ENCODE results near the gene SRC. TPM values are rescaled to one million over a fixed set of nuclear protein-coding genes. Genes with fewer than 3 reads are reported as not detected.
"Not testable (repeated sequence)": the region's sequence is repeated elsewhere in the genome, so short reads cannot be mapped to it uniquely, and the experiment has no call there.

The SRC gene
- polyA plus RNA-seq, 1 donor (not counting 4 experiments of a cell fraction or from before 2014, with no cell fraction given): 22.8 TPM

DNA sequence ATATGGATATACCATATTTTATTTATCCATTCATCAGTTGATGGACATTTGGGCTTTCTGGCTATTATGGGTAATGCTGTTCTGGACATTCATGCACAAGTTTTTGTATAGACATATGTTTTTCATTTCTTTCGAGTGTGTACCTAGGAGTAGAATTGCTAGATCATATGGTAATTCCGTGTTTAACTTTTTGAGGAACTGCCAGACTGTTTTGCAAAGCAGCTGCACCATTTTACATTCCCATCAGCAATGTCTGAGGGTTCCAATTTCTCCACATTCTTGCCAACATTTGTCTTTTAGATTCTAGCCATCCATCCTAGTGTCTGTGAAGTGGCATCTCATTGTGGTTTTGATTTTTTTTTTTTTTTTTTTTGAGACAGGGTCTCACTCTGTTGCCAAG lies 20.8 kb downstream of the SRC start:
- Histone ChIP-seq H3K27me3 (ENCODE audit: control insufficient read depth, extremely low read depth, insufficient read depth, low read length) (no peaks in the 10 kb centered on the region), H3K27ac (ENCODE audit: control insufficient read depth, insufficient read depth, low read length) (no peak overlapping the region), H3K4me1 (ENCODE audit: control insufficient read depth, extremely low read depth, insufficient read depth, low read length) (no peaks in the 10 kb centered on the region), H3K9me1 (ENCODE audit: control insufficient read depth, extremely low read depth, insufficient read depth, low read length) (no peaks in the 10 kb centered on the region), H3K9ac (ENCODE audit: control insufficient read depth, extremely low read depth, insufficient read depth, low read length) (no peak overlapping the region), H2AFZ (ENCODE audit: control insufficient read depth, low read length) (no peak overlapping the region), H3K4me2 (ENCODE audit: control insufficient read depth, extremely low read depth, insufficient read depth, low read depth, low read length) (no peak overlapping the region), H4K20me1 (ENCODE audit: control insufficient read depth, extremely low read depth, insufficient read depth, low read length) (no peaks in the 10 kb centered on the region), H3K79me2 (ENCODE audit: control insufficient read depth, insufficient read depth, low read length) (peaks cover 53% of the 10 kb centered on the region), H3K4me3 (ENCODE audit: control insufficient read depth in 2 of 3, extremely low read depth in 1 of 3, insufficient read depth in 2 of 3, low read depth in 1 of 3, low read length in 3 of 3) (no peak overlapping the region), H3K36me3 (ENCODE audit: control insufficient read depth in 2 of 2, extremely low read depth in 1 of 2, insufficient read depth in 2 of 2, low read length in 2 of 2) (peaks cover 8 to 14% of the 10 kb centered on the region in 2 experiments), H3K9me3 (ENCODE audit: control insufficient read depth, low read depth, low read length) (no peaks in the 10 kb centered on the region)
- DNase-seq (ENCODE audit: low read depth, low spot score) (no peak), FAIRE-seq (no peak)
- TF ChIP-seq, protein P1, sequence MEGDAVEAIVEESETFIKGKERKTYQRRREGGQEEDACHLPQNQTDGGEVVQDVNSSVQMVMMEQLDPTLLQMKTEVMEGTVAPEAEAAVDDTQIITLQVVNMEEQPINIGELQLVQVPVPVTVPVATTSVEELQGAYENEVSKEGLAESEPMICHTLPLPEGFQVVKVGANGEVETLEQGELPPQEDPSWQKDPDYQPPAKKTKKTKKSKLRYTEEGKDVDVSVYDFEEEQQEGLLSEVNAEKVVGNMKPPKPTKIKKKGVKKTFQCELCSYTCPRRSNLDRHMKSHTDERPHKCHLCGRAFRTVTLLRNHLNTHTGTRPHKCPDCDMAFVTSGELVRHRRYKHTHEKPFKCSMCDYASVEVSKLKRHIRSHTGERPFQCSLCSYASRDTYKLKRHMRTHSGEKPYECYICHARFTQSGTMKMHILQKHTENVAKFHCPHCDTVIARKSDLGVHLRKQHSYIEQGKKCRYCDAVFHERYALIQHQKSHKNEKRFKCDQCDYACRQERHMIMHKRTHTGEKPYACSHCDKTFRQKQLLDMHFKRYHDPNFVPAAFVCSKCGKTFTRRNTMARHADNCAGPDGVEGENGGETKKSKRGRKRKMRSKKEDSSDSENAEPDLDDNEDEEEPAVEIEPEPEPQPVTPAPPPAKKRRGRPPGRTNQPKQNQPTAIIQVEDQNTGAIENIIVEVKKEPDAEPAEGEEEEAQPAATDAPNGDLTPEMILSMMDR (optimal IDR thresholded peaks at IDR 0.05 in 1 of 3, IDR thresholded peaks at IDR 0.05 in 1 of 3, conservative IDR thresholded peaks at IDR 0.05 in 1 of 3; ENCODE audit: extremely low read depth in 1 of 3, insufficient read depth in 2 of 3, low read length in 3 of 3): no peak
- no peak for TF ChIP-seq EZH2 (IDR thresholded peaks at IDR 0.05; ENCODE audit: low read length)
- dilution Hi-C loops (cut with MboI; ENCODE audit: extremely low pct_ligation_motif_present, low sequenced_read_pairs): no loop called here

DNA sequence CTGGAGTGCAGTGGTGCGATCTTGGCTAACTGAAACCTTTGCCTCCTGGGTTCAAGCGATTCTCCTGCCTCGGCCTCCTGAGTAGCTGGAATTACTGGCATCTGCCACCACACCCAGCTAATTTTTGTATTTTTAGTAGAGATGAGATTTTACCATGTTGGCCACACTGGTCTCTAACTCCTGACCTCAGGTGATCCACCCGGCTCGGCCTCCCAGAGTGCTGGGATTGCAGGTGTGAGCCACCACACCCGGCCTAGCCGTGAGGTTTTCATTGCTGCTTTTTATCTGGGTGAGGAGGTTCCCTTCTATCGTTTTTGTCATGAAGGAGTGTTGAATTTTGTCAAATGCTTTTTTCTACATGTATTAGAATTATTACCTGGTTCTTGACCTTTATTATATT lies 23.9 kb downstream of the SRC start:
- Histone ChIP-seq H3K4me2 (ENCODE audit: control insufficient read depth, extremely low read depth, insufficient read depth, low read depth, low read length) (no peak overlapping the region), H3K4me3 (ENCODE audit: control insufficient read depth in 2 of 3, extremely low read depth in 1 of 3, insufficient read depth in 2 of 3, low read depth in 1 of 3, low read length in 3 of 3) (no peak overlapping the region), H3K4me1 (ENCODE audit: control insufficient read depth, extremely low read depth, insufficient read depth, low read length) (no peaks in the 10 kb centered on the region), H3K9me1 (ENCODE audit: control insufficient read depth, extremely low read depth, insufficient read depth, low read length) (no peaks in the 10 kb centered on the region), H3K27me3 (ENCODE audit: control insufficient read depth, extremely low read depth, insufficient read depth, low read length) (no peaks in the 10 kb centered on the region), H3K79me2 (ENCODE audit: control insufficient read depth, insufficient read depth, low read length) (peaks cover 41% of the 10 kb centered on the region), H3K27ac (ENCODE audit: control insufficient read depth, insufficient read depth, low read length) (no peak overlapping the region), H3K9ac (ENCODE audit: control insufficient read depth, extremely low read depth, insufficient read depth, low read length) (no peak overlapping the region), H2AFZ (ENCODE audit: control insufficient read depth, low read length) (no peak overlapping the region), H3K36me3 (ENCODE audit: control insufficient read depth in 2 of 2, extremely low read depth in 1 of 2, insufficient read depth in 2 of 2, low read length in 2 of 2) (peaks cover 2 to 8% of the 10 kb centered on the region in 2 experiments), H4K20me1 (ENCODE audit: control insufficient read depth, extremely low read depth, insufficient read depth, low read length) (no peaks in the 10 kb centered on the region), H3K9me3 (ENCODE audit: control insufficient read depth, low read depth, low read length) (no peaks in the 10 kb centered on the region)
- dilution Hi-C loops (cut with MboI; ENCODE audit: extremely low pct_ligation_motif_present, low sequenced_read_pairs): no loop called here
- FAIRE-seq: no peak
- DNase-seq (ENCODE audit: low read depth, low spot score): no peak
- TF ChIP-seq, protein P1 (optimal IDR thresholded peaks at IDR 0.05 in 1 of 3, IDR thresholded peaks at IDR 0.05 in 1 of 3, conservative IDR thresholded peaks at IDR 0.05 in 1 of 3; ENCODE audit: extremely low read depth in 1 of 3, insufficient read depth in 2 of 3, low read length in 3 of 3): no peak
- no peak for TF ChIP-seq EZH2 (IDR thresholded peaks at IDR 0.05; ENCODE audit: low read length)

DNA sequence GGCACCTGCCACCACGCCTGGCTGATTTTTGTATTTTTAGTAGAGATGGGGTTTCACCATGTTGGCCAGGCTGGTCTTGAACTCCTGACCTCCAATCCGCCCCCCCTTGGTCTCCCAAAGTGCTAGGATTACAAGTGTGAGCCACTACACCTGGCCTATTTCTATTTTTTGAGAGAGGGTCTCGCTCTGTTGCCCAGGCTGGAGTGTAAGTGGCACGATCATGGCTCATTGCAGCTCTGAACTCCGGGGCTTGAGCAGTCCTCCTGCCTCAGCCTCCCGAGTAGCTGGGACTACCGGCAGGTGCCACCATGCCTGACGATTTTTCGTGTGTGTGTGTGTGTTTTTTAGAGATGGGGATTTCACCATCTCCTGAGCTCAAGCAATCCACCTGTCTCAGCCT lies 25.9 kb downstream of the SRC start:
- H3K9me1 ChIP-seq (ENCODE audit: control insufficient read depth, extremely low read depth, insufficient read depth, low read length); dilution Hi-C loops (cut with MboI; ENCODE audit: extremely low pct_ligation_motif_present, low sequenced_read_pairs); FAIRE-seq; H3K27ac ChIP-seq (ENCODE audit: control insufficient read depth, insufficient read depth, low read length); H3K9ac ChIP-seq (ENCODE audit: control insufficient read depth, extremely low read depth, insufficient read depth, low read length); DNase-seq (ENCODE audit: low read depth, low spot score); H2AFZ ChIP-seq (ENCODE audit: control insufficient read depth, low read length); H3K4me1 ChIP-seq (ENCODE audit: control insufficient read depth, extremely low read depth, insufficient read depth, low read length); H3K4me2 ChIP-seq (ENCODE audit: control insufficient read depth, extremely low read depth, insufficient read depth, low read depth, low read length); H3K9me3 ChIP-seq (ENCODE audit: control insufficient read depth, low read depth, low read length); H3K36me3 ChIP-seq (ENCODE audit: control insufficient read depth in 2 of 2, extremely low read depth in 1 of 2, insufficient read depth in 2 of 2, low read length in 2 of 2); H4K20me1 ChIP-seq (ENCODE audit: control insufficient read depth, extremely low read depth, insufficient read depth, low read length); H3K27me3 ChIP-seq (ENCODE audit: control insufficient read depth, extremely low read depth, insufficient read depth, low read length); H3K4me3 ChIP-seq (ENCODE audit: control insufficient read depth in 2 of 3, extremely low read depth in 1 of 3, insufficient read depth in 2 of 3, low read depth in 1 of 3, low read length in 3 of 3): not testable (repeated sequence)
- peaks cover 42% of the 10 kb centered on the region for H3K79me2 ChIP-seq (ENCODE audit: control insufficient read depth, insufficient read depth, low read length)
